A549 (cell line): ENCODE data around the gene SUPT4H1.

Experiments used
- CHD2 ChIP-seq: fragments of 150-350 bp; IDR thresholded peaks from 2 replicates; pipeline ENCODE4 v1.6.1; 2014; ENCODE audit warnings: low read length; ENCODE audit not compliant: partially characterized antibody
- CTCF ChIP-seq: fragments of >200 bp; sonication (Bioruptor Twin); formaldehyde crosslinking; IDR thresholded peaks from 3 replicates; pipeline ENCODE4 v1.5.1; 2016
- HDAC2 ChIP-seq: fragments of 200-600 bp; sonication (generic); IDR thresholded peaks from 2 replicates; pipeline ENCODE4 v1.6.1; 2016
- JUN ChIP-seq, 2 experiments: fragments of >200 bp; sonication (Bioruptor Twin); formaldehyde crosslinking; IDR thresholded peaks; 2 replicates in 1 of 2; 3 replicates in 1 of 2; pipeline ENCODE4 v1.6.1; 2016 to 2017
- KDM5A ChIP-seq: fragments of 200-600 bp; sonication (generic); IDR thresholded peaks from 2 replicates; pipeline ENCODE4 v1.6.1; 2016; ENCODE audit warnings: antibody characterized with exemption, mild to moderate bottlenecking
- POLR2A ChIP-seq: IDR thresholded peaks from 2 replicates; pipeline ENCODE4 v1.6.1; 2012; ENCODE audit warnings: mild to moderate bottlenecking, low read length
- RAD21 ChIP-seq, 2 experiments: fragments of >200 bp in 1 of 2; sonication (Bioruptor Twin) in 1 of 2; formaldehyde crosslinking in 1 of 2; IDR thresholded peaks in 1 of 2; conservative IDR thresholded peaks in 1 of 2; 2 replicates in 1 of 2; 3 replicates in 1 of 2; pipeline ENCODE4 v1.6.1; 2012 to 2018; ENCODE audit warnings: inconsistent platforms in 1 of 2
- RNF2 ChIP-seq: fragments of 200-600 bp; sonication (generic); IDR thresholded peaks from 2 replicates; pipeline ENCODE4 v1.6.1; 2016; ENCODE audit warnings: low read depth, mild to moderate bottlenecking, antibody characterized with exemption, moderate library complexity, borderline replicate concordance
- TP53 ChIP-seq: fragments of 250-450 bp; sonication (Bioruptor Pico); IDR thresholded peaks from 2 replicates; pipeline ENCODE4 v1.5.0; 2021; ENCODE audit warnings: mild to moderate bottlenecking, moderate library complexity
- TF ChIP-seq, protein P1 (sequence below): fragments of 200-600 bp; sonication (generic); IDR thresholded peaks from 2 replicates; pipeline ENCODE4 v1.6.1; 2016; ENCODE audit warnings: antibody characterized with exemption, mild to moderate bottlenecking, moderate library complexity

DNA sequence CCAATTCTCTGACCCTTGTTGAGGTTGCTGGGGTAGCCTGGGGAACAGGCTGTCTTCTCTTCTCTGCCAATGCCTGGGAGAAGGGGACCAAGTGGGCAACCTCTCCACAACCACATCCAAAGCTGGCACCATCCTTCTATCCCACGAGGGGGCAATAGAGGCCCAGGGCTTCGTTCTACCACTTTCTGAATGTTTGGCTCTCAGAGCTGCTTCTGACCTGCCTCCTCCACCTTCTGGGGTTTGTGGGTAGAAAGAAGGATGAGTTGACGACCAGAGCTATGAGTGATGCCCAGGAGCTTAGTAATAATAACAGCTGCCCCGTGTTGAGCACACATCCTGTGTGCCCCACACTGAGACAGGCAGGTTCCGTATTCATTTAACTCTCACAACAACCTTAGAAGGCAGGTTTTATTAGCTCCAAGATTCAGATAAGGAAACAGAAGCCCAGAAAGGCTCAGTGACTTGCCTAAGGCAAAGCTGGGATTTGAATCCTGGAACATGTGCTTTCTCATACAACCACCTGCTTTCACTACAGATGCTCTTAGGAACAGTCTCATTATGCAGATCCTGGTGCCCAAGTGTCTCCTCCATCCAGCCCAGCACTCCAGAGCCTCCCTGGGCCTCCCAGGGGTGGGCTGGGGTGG, 34.5 kb downstream of the SUPT4H1 start:
- TF ChIP-seq KDM5A = no peak
- no peak for TF ChIP-seq TP53 (CRISPR knock-in tag)
- TF ChIP-seq CTCF = peak; percentile 96
- peak; percentile 98 for TF ChIP-seq RAD21 (conservative IDR thresholded peaks at IDR 0.05 in 1 of 2, IDR thresholded peaks at IDR 0.05 in 1 of 2)
- TF ChIP-seq JUN (IDR thresholded peaks at IDR 0.05) = no peak
- TF ChIP-seq RNF2 = no peak
- TF ChIP-seq POLR2A = no peak
- no peak for TF ChIP-seq HDAC2
- no peak for TF ChIP-seq CHD2
- TF ChIP-seq, protein P1, sequence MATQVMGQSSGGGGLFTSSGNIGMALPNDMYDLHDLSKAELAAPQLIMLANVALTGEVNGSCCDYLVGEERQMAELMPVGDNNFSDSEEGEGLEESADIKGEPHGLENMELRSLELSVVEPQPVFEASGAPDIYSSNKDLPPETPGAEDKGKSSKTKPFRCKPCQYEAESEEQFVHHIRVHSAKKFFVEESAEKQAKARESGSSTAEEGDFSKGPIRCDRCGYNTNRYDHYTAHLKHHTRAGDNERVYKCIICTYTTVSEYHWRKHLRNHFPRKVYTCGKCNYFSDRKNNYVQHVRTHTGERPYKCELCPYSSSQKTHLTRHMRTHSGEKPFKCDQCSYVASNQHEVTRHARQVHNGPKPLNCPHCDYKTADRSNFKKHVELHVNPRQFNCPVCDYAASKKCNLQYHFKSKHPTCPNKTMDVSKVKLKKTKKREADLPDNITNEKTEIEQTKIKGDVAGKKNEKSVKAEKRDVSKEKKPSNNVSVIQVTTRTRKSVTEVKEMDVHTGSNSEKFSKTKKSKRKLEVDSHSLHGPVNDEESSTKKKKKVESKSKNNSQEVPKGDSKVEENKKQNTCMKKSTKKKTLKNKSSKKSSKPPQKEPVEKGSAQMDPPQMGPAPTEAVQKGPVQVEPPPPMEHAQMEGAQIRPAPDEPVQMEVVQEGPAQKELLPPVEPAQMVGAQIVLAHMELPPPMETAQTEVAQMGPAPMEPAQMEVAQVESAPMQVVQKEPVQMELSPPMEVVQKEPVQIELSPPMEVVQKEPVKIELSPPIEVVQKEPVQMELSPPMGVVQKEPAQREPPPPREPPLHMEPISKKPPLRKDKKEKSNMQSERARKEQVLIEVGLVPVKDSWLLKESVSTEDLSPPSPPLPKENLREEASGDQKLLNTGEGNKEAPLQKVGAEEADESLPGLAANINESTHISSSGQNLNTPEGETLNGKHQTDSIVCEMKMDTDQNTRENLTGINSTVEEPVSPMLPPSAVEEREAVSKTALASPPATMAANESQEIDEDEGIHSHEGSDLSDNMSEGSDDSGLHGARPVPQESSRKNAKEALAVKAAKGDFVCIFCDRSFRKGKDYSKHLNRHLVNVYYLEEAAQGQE = no peak
